Germinal center (tissue), 1 donor: Measurements from ENCODE around the gene AASS.

Experiments
- DNase-seq: peaks from one replicate; pipeline ENCODE4 v3.0.0; 2012; ENCODE audit warnings: mixed read lengths, low spot score

Gene AASS

GRCh38 chr7:122118757-122119156 lies 25.3 kb downstream of the AASS start:
- no peak for DNase-seq

- no peak for DNase-seq
Measured at GRCh38 chr7:122103064-122103463, 41.0 kb downstream of the AASS start.

- no peak for DNase-seq
Measured at GRCh38 chr7:122100021-122100420, 44.0 kb downstream of the AASS start.

GRCh38 chr7:122095642-122096041 lies 48.4 kb downstream of the AASS start:
- no peak for DNase-seq

GRCh38 chr7:122094549-122094948 lies 49.5 kb downstream of the AASS start:
- no peak for DNase-seq

- DNase-seq = peak; percentile 40
Measured at GRCh38 chr7:122092964-122093797, 50.9 kb downstream of the AASS start.

- no peak for DNase-seq
Measured at GRCh38 chr7:122082670-122083069, 61.4 kb downstream of the AASS start.

GRCh38 chr7:122082160-122082559 lies 61.9 kb downstream of the AASS start:
- no peak for DNase-seq

GRCh38 chr7:122073635-122074034 lies 70.4 kb downstream of the AASS start:
- no peak for DNase-seq

- no peak for DNase-seq
Measured at GRCh38 chr7:122072924-122073599, 71.0 kb downstream of the AASS start.

GRCh38 chr7:122072272-122072671 lies 71.8 kb downstream of the AASS start:
- DNase-seq = no peak

GRCh38 chr7:122070834-122071233 lies 73.2 kb downstream of the AASS start:
- DNase-seq = no peak

- no peak for DNase-seq
Measured at GRCh38 chr7:122070062-122070461, 74.0 kb downstream of the AASS start.

GRCh38 chr7:122068999-122069398 lies 75.0 kb downstream of the AASS start:
- no peak for DNase-seq

GRCh38 chr7:122068046-122068445 lies 76.0 kb downstream of the AASS start:
- DNase-seq = no peak

- no peak for DNase-seq
Measured at GRCh38 chr7:122067077-122067476, 77.0 kb downstream of the AASS start.

GRCh38 chr7:122064971-122065370 lies 79.1 kb downstream of the AASS start:
- DNase-seq = no peak

- no peak for DNase-seq
Measured at GRCh38 chr7:122063146-122063545, 80.9 kb downstream of the AASS start.

GRCh38 chr7:122059542-122059941 lies 84.5 kb downstream of the AASS start:
- DNase-seq = no peak

- DNase-seq = no peak
Measured at GRCh38 chr7:122056977-122057376, 87.1 kb downstream of the AASS start.

- no peak for DNase-seq
Measured at GRCh38 chr7:122055073-122055472, 89.0 kb downstream of the AASS start.

- no peak for DNase-seq
Measured at GRCh38 chr7:122054393-122054792, 89.7 kb downstream of the AASS start.

GRCh38 chr7:122046402-122046801 lies 97.6 kb downstream of the AASS start:
- no peak for DNase-seq

- no peak for DNase-seq
Measured at GRCh38 chr7:122040147-122040546, 103.9 kb downstream of the AASS start.
